Measurements from ENCODE around the gene BMAL2. TPM values are rescaled to one million over a fixed set of nuclear protein-coding genes. Genes with fewer than 3 reads are reported as not detected.

Gene BMAL2
- total RNA-seq, 2 experiments from 2014 or later = 10.9 to 13.2 TPM

- H3K27me3 Mint-ChIP-seq = peaks cover 27% of the 10 kb centered on the region
- ATAC-seq = no peak
- H3K4me1 Mint-ChIP-seq = peaks cover 28% of the 10 kb centered on the region
- POLR2A ChIA-PET = no interaction called here
- H3K9me3 Mint-ChIP-seq (ENCODE audit: low read depth) = no peaks in the 10 kb centered on the region
- H3K27ac Mint-ChIP-seq = no peak overlapping the region
- no peak for DNase-seq
- H3K4me3 Mint-ChIP-seq = no peak overlapping the region
- no peaks in the 10 kb centered on the region for H3K36me3 Mint-ChIP-seq (ENCODE audit: low read depth)
- CTCF ChIA-PET = interaction anchor here (0.7 to 1.3 kb wide), 2 partner anchors 8 to 324 kb away, joined by 3 to 4 read pairs; no protein-coding TSS in a partner anchor
- intact Hi-C loops (cut with DNase I, micrococcal nuclease) = no loop called here
Measured at GRCh38 chr12:27336282-27336653, 3.6 kb downstream of the BMAL2 start.

- no peak for ATAC-seq
- Mint-ChIP-seq H3K27me3 (peaks cover 25% of the 10 kb centered on the region), H3K4me3 (no peak overlapping the region), H3K9me3 (ENCODE audit: low read depth) (no peaks in the 10 kb centered on the region), H3K4me1 (peaks cover 17% of the 10 kb centered on the region), H3K36me3 (ENCODE audit: low read depth) (no peaks in the 10 kb centered on the region), H3K27ac (no peak overlapping the region)
- POLR2A ChIA-PET = no interaction called here
- CTCF ChIA-PET = no interaction called here
- DNase-seq = no peak
- intact Hi-C loops (cut with DNase I, micrococcal nuclease) = no loop called here
Measured at GRCh38 chr12:27337376-27337775, 4.7 kb downstream of the BMAL2 start.

GRCh38 chr12:27338473-27338872, 5.8 kb downstream of the BMAL2 start:
- H3K27ac Mint-ChIP-seq = no peak overlapping the region
- H3K4me3 Mint-ChIP-seq = no peak overlapping the region
- CTCF ChIA-PET = no interaction called here
- H3K4me1 Mint-ChIP-seq = peaks cover 14% of the 10 kb centered on the region
- intact Hi-C loops (cut with DNase I, micrococcal nuclease) = no loop called here
- ATAC-seq (no peak), DNase-seq (no peak)
- POLR2A ChIA-PET = no interaction called here
- H3K9me3 Mint-ChIP-seq (ENCODE audit: low read depth) = no peaks in the 10 kb centered on the region
- peaks cover 23% of the 10 kb centered on the region for H3K27me3 Mint-ChIP-seq
- no peaks in the 10 kb centered on the region for H3K36me3 Mint-ChIP-seq (ENCODE audit: low read depth)

- H3K27me3 Mint-ChIP-seq = peaks cover 5% of the 10 kb centered on the region
- H3K4me1 Mint-ChIP-seq = peaks cover 3% of the 10 kb centered on the region
- POLR2A ChIA-PET = no interaction called here
- no peak overlapping the region for H3K4me3 Mint-ChIP-seq
- DNase-seq (no peak), ATAC-seq (no peak)
- no peak overlapping the region for H3K27ac Mint-ChIP-seq
- intact Hi-C loops (cut with DNase I, micrococcal nuclease) = no loop called here
- no peaks in the 10 kb centered on the region for H3K36me3 Mint-ChIP-seq (ENCODE audit: low read depth)
- no peaks in the 10 kb centered on the region for H3K9me3 Mint-ChIP-seq (ENCODE audit: low read depth)
- CTCF ChIA-PET = no interaction called here
Measured at GRCh38 chr12:27340971-27341370, 8.3 kb downstream of the BMAL2 start.

GRCh38 chr12:27342536-27342935, 9.9 kb downstream of the BMAL2 start:
- Mint-ChIP-seq H3K36me3 (ENCODE audit: low read depth) (no peaks in the 10 kb centered on the region), H3K27me3 (peaks cover 4% of the 10 kb centered on the region), H3K4me3 (no peak overlapping the region), H3K27ac (no peak overlapping the region), H3K9me3 (ENCODE audit: low read depth) (no peaks in the 10 kb centered on the region), H3K4me1 (peaks cover 3% of the 10 kb centered on the region)
- intact Hi-C loops (cut with DNase I, micrococcal nuclease) = no loop called here
- ChIA-PET CTCF (interaction anchor here (0.5 kb wide), 1 partner anchor 340 kb away, joined by 3 read pairs; no protein-coding TSS in a partner anchor), POLR2A (no interaction called here)
- ATAC-seq (no peak), DNase-seq (no peak)

- CTCF ChIA-PET = interaction anchor here (0.6 kb wide), 1 partner anchor 464 kb away, joined by 3 read pairs; no protein-coding TSS in a partner anchor
- intact Hi-C loops (cut with DNase I, micrococcal nuclease) = no loop called here
- H3K36me3 Mint-ChIP-seq (ENCODE audit: low read depth) = no peaks in the 10 kb centered on the region
- H3K9me3 Mint-ChIP-seq (ENCODE audit: low read depth) = no peaks in the 10 kb centered on the region
- DNase-seq (no peak), ATAC-seq (no peak)
- peaks cover 3% of the 10 kb centered on the region for H3K4me1 Mint-ChIP-seq
- POLR2A ChIA-PET = no interaction called here
- peaks cover 4% of the 10 kb centered on the region for H3K27me3 Mint-ChIP-seq
- H3K27ac Mint-ChIP-seq = no peak overlapping the region
- H3K4me3 Mint-ChIP-seq = no peak overlapping the region
Measured at GRCh38 chr12:27343255-27344000, 10.8 kb downstream of the BMAL2 start.

- Mint-ChIP-seq H3K27ac (no peak overlapping the region), H3K4me1 (peaks cover 3% of the 10 kb centered on the region), H3K4me3 (no peak overlapping the region), H3K9me3 (ENCODE audit: low read depth) (no peaks in the 10 kb centered on the region), H3K27me3 (peaks cover 4% of the 10 kb centered on the region), H3K36me3 (ENCODE audit: low read depth) (no peaks in the 10 kb centered on the region)
- ChIA-PET POLR2A (no interaction called here), CTCF (interaction anchor here (0.6 kb wide), 1 partner anchor 463 kb away, joined by 3 read pairs; no protein-coding TSS in a partner anchor)
- intact Hi-C loops (cut with DNase I, micrococcal nuclease) = no loop called here
- DNase-seq = no peak
- ATAC-seq = no peak
Measured at GRCh38 chr12:27344246-27344645, 11.6 kb downstream of the BMAL2 start.

GRCh38 chr12:27344760-27345159, 12.1 kb downstream of the BMAL2 start:
- DNase-seq (no peak), ATAC-seq (no peak)
- H3K27ac Mint-ChIP-seq = no peak overlapping the region
- H3K27me3 Mint-ChIP-seq = peaks cover 4% of the 10 kb centered on the region
- no peaks in the 10 kb centered on the region for H3K9me3 Mint-ChIP-seq (ENCODE audit: low read depth)
- H3K4me1 Mint-ChIP-seq = peaks cover 3% of the 10 kb centered on the region
- intact Hi-C loops (cut with DNase I, micrococcal nuclease) = no loop called here
- POLR2A ChIA-PET = no interaction called here
- no peak overlapping the region for H3K4me3 Mint-ChIP-seq
- no peaks in the 10 kb centered on the region for H3K36me3 Mint-ChIP-seq (ENCODE audit: low read depth)
- CTCF ChIA-PET = no interaction called here

- Mint-ChIP-seq H3K4me1 (peaks cover 3% of the 10 kb centered on the region), H3K36me3 (ENCODE audit: low read depth) (no peaks in the 10 kb centered on the region), H3K4me3 (no peak overlapping the region), H3K27me3 (peaks cover 5% of the 10 kb centered on the region), H3K27ac (no peak overlapping the region), H3K9me3 (ENCODE audit: low read depth) (no peaks in the 10 kb centered on the region)
- POLR2A ChIA-PET = no interaction called here
- ATAC-seq (no peak), DNase-seq (no peak)
- intact Hi-C loops (cut with DNase I, micrococcal nuclease) = no loop called here
- CTCF ChIA-PET = no interaction called here
Measured at GRCh38 chr12:27345376-27345775, 12.7 kb downstream of the BMAL2 start.

- peaks cover 7% of the 10 kb centered on the region for H3K27me3 Mint-ChIP-seq
- no peaks in the 10 kb centered on the region for H3K36me3 Mint-ChIP-seq (ENCODE audit: low read depth)
- DNase-seq (no peak), ATAC-seq (no peak)
- no peak overlapping the region for H3K27ac Mint-ChIP-seq
- intact Hi-C loops (cut with DNase I, micrococcal nuclease) = no loop called here
- no peak overlapping the region for H3K4me3 Mint-ChIP-seq
- H3K9me3 Mint-ChIP-seq (ENCODE audit: low read depth) = no peaks in the 10 kb centered on the region
- ChIA-PET POLR2A (interaction anchor here (0.6 kb wide), 1 partner anchor 12 kb away, joined by 3 read pairs; no protein-coding TSS in a partner anchor), CTCF (no interaction called here)
- H3K4me1 Mint-ChIP-seq = no peaks in the 10 kb centered on the region
Measured at GRCh38 chr12:27347779-27348178, 15.1 kb downstream of the BMAL2 start.

- Mint-ChIP-seq H3K36me3 (ENCODE audit: low read depth) (no peaks in the 10 kb centered on the region), H3K4me3 (no peak overlapping the region), H3K9me3 (ENCODE audit: low read depth) (no peaks in the 10 kb centered on the region), H3K27ac (no peak overlapping the region), H3K27me3 (peaks cover 7% of the 10 kb centered on the region), H3K4me1 (no peaks in the 10 kb centered on the region)
- DNase-seq = no peak
- intact Hi-C loops (cut with DNase I, micrococcal nuclease) = no loop called here
- ChIA-PET POLR2A (no interaction called here), CTCF (interaction anchor here (1.0 kb wide), 1 partner anchor 34 kb away, joined by 3 read pairs; no protein-coding TSS in a partner anchor)
- no peak for ATAC-seq
Measured at GRCh38 chr12:27351476-27351875, 18.8 kb downstream of the BMAL2 start.

- DNase-seq (no peak), ATAC-seq (no peak)
- Mint-ChIP-seq H3K9me3 (ENCODE audit: low read depth) (no peaks in the 10 kb centered on the region), H3K4me1 (no peaks in the 10 kb centered on the region), H3K36me3 (ENCODE audit: low read depth) (no peaks in the 10 kb centered on the region), H3K27me3 (peaks cover 13% of the 10 kb centered on the region), H3K4me3 (no peak overlapping the region), H3K27ac (no peak overlapping the region)
- ChIA-PET POLR2A (no interaction called here), CTCF (interaction anchor here (1.1 to 1.2 kb wide), 2 partner anchors 14 to 192 kb away, joined by 3 to 6 read pairs; no protein-coding TSS in a partner anchor)
- intact Hi-C loops (cut with DNase I, micrococcal nuclease) = no loop called here
Measured at GRCh38 chr12:27355486-27355885, 22.9 kb downstream of the BMAL2 start.
